RWPE2 (cell line): Measurements from ENCODE around the gene VMO1.

Source experiments
- ATAC-seq: fragments of 200-7000 bp; cut with Tn5 transposase; 3 replicates; pipeline ENCODE4 v1.9.1; 2021; ENCODE audit warnings: low read depth
- DNase-seq: peaks from one replicate; pipeline ENCODE4 v3.0.0-alpha.2; 2020; ENCODE audit warnings: low spot score
- H3K27ac ChIP-seq: fragments of 450-650 bp; 2 replicates; pipeline ENCODE4 v1.5.1; 2017; ENCODE audit warnings: mild to moderate bottlenecking; ENCODE audit not compliant: poor library complexity, severe bottlenecking
- H3K27me3 ChIP-seq: fragments of 250-450 bp; sonication (Bioruptor Pico); 2 replicates; pipeline ENCODE4 v1.5.1; 2021; ENCODE audit warnings: mild to moderate bottlenecking, moderate library complexity; ENCODE audit not compliant: insufficient read depth, poor library complexity, severe bottlenecking
- H3K36me3 ChIP-seq: fragments of 250-450 bp; sonication (Bioruptor Pico); 2 replicates; pipeline ENCODE4 v1.5.1; 2020; ENCODE audit warnings: low read depth, mild to moderate bottlenecking, moderate library complexity
- H3K4me1 ChIP-seq: fragments of 250-450 bp; sonication (Bioruptor Pico); 2 replicates; pipeline ENCODE4 v1.5.1; 2021; ENCODE audit warnings: mild to moderate bottlenecking, moderate library complexity; ENCODE audit not compliant: insufficient read depth, poor library complexity, severe bottlenecking
- H3K4me3 ChIP-seq: fragments of 250-450 bp; sonication (Bioruptor Pico); 2 replicates; pipeline ENCODE4 v1.5.1; 2021; ENCODE audit warnings: mild to moderate bottlenecking, moderate library complexity; ENCODE audit not compliant: severe bottlenecking
- H3K9me3 ChIP-seq: fragments of 250-450 bp; sonication (Bioruptor Pico); 2 replicates; pipeline ENCODE4 v1.5.1; 2021; ENCODE audit warnings: mild to moderate bottlenecking, moderate library complexity; ENCODE audit not compliant: severe bottlenecking
- CTCF ChIP-seq: fragments of 450-650 bp; IDR thresholded peaks from one replicate; pipeline ENCODE4 v1.5.1; 2017; ENCODE audit warnings: mild to moderate bottlenecking, moderate library complexity; ENCODE audit not compliant: poor library complexity, severe bottlenecking

VMO1 gene

GRCh38 chr17:4753392-4753791 is 32.8 kb downstream of the VMO1 start:
- Histone ChIP-seq H3K36me3 (no peaks in the 10 kb centered on the region), H3K27ac (no peak overlapping the region), H3K4me3 (no peak overlapping the region), H3K27me3 (no peaks in the 10 kb centered on the region), H3K4me1 (no peaks in the 10 kb centered on the region), H3K9me3 (peaks cover 2% of the 10 kb centered on the region)
- DNase-seq (no peak), ATAC-seq (no peak)
- no peak for TF ChIP-seq CTCF

GRCh38 chr17:4751932-4752331 is 34.2 kb downstream of the VMO1 start:
- no peak overlapping the region for H3K27ac ChIP-seq

GRCh38 chr17:4750606-4751005 is 35.6 kb downstream of the VMO1 start:
- no peak overlapping the region for H3K4me3 ChIP-seq
- no peak for DNase-seq

More at GRCh38 chr17:4751932-4752331, 34.2 kb downstream of the VMO1 start:
- Histone ChIP-seq H3K9me3 (peaks cover 2% of the 10 kb centered on the region), H3K4me1 (no peaks in the 10 kb centered on the region), H3K36me3 (no peaks in the 10 kb centered on the region), H3K4me3 (no peak overlapping the region), H3K27me3 (no peaks in the 10 kb centered on the region)
- DNase-seq (no peak), ATAC-seq (no peak)
- TF ChIP-seq CTCF: no peak

GRCh38 chr17:4748686-4749085 is 37.5 kb downstream of the VMO1 start:
- no peak for TF ChIP-seq CTCF
- Histone ChIP-seq H3K27ac (no peak overlapping the region), H3K36me3 (no peaks in the 10 kb centered on the region), H3K9me3 (peaks cover 2% of the 10 kb centered on the region), H3K27me3 (no peaks in the 10 kb centered on the region), H3K4me1 (no peaks in the 10 kb centered on the region), H3K4me3 (no peak overlapping the region)
- no peak for DNase-seq
- no peak for ATAC-seq

More at GRCh38 chr17:4750606-4751005, 35.6 kb downstream of the VMO1 start:
- Histone ChIP-seq H3K9me3 (peaks cover 2% of the 10 kb centered on the region), H3K4me1 (no peaks in the 10 kb centered on the region), H3K27me3 (no peaks in the 10 kb centered on the region), H3K27ac (no peak overlapping the region), H3K36me3 (no peaks in the 10 kb centered on the region)
- TF ChIP-seq CTCF: no peak
- no peak for ATAC-seq

GRCh38 chr17:4747847-4748246 is 38.3 kb downstream of the VMO1 start:
- H3K27me3 ChIP-seq: no peaks in the 10 kb centered on the region
- no peaks in the 10 kb centered on the region for H3K36me3 ChIP-seq
- peaks cover 2% of the 10 kb centered on the region for H3K9me3 ChIP-seq
- ATAC-seq: no peak
- no peak for TF ChIP-seq CTCF
- no peak overlapping the region for H3K4me3 ChIP-seq
- no peaks in the 10 kb centered on the region for H3K4me1 ChIP-seq
- no peak for DNase-seq
- no peak overlapping the region for H3K27ac ChIP-seq
